ENCODE results near the gene FILIP1L.

The FILIP1L gene

GRCh38 chr3:100088735-100089368 is 25.4 kb downstream of the FILIP1L start:
- no peak overlapping the region for H3K27ac ChIP-seq
- no peak for TF ChIP-seq ZFX (IDR thresholded peaks at IDR 0.05)
- TF ChIP-seq CTCF (conservative IDR thresholded peaks at IDR 0.05): no peak

GRCh38 chr3:100087198-100087597 is 27.1 kb downstream of the FILIP1L start:
- H3K27ac ChIP-seq: no peak overlapping the region
- TF ChIP-seq CTCF (conservative IDR thresholded peaks at IDR 0.05) (no peak), ZFX (IDR thresholded peaks at IDR 0.05) (no peak)

- no peak for TF ChIP-seq ZFX (IDR thresholded peaks at IDR 0.05)
- TF ChIP-seq CTCF (conservative IDR thresholded peaks at IDR 0.05): no peak
- H3K27ac ChIP-seq: no peak overlapping the region
These were observed 27.9 kb downstream of the FILIP1L start for GRCh38 chr3:100086401-100086800.

GRCh38 chr3:100084100-100084806 is 30.0 kb downstream of the FILIP1L start:
- no peak overlapping the region for H3K27ac ChIP-seq
- TF ChIP-seq ZFX (IDR thresholded peaks at IDR 0.05) (no peak), CTCF (conservative IDR thresholded peaks at IDR 0.05) (no peak)

- TF ChIP-seq CTCF (conservative IDR thresholded peaks at IDR 0.05): no peak
- TF ChIP-seq ZFX (IDR thresholded peaks at IDR 0.05): no peak
- no peak overlapping the region for H3K27ac ChIP-seq
These were observed 31.1 kb downstream of the FILIP1L start for GRCh38 chr3:100083209-100083608.

- H3K27ac ChIP-seq: no peak overlapping the region
- TF ChIP-seq ZFX (IDR thresholded peaks at IDR 0.05) (no peak), CTCF (conservative IDR thresholded peaks at IDR 0.05) (no peak)
These were observed 31.6 kb downstream of the FILIP1L start for GRCh38 chr3:100082714-100083113.

- TF ChIP-seq CTCF (conservative IDR thresholded peaks at IDR 0.05): no peak
- TF ChIP-seq ZFX (IDR thresholded peaks at IDR 0.05): no peak
- H3K27ac ChIP-seq: no peak overlapping the region
These were observed 32.2 kb downstream of the FILIP1L start for GRCh38 chr3:100081986-100082692.
